Panc1 (cell line): Measurements from ENCODE around the gene TRIM3. TPM values are rescaled to one million over a fixed set of nuclear protein-coding genes. Genes with fewer than 3 reads are reported as not detected.

Source experiments
- ATAC-seq: fragments of 200-7000 bp; cut with Tn5 transposase; 2 replicates; pipeline ENCODE4 v1.9.1; 2020; ENCODE audit warnings: mild to moderate bottlenecking, moderate library complexity
- BruUV-seq: library from RNA; stranded (reverse); fragments of 400-500 nt; replicated peaks from 2 replicates; lab custom pipeline; 2021; lab: Mats Ljungman, UMichigan
- CTCF ChIA-PET: fragments of 300-600 bp; sonication (Branson Sonifier 250); formaldehyde crosslinking; loops from one replicate; lab custom pipeline; 2022; ENCODE audit warnings: antibody characterized with exemption; lab: Charles Lee
- POLR2A ChIA-PET: fragments of 300-600 bp; sonication (Branson Sonifier 250); formaldehyde crosslinking; loops from one replicate; lab custom pipeline; 2022; ENCODE audit warnings: antibody characterized with exemption; lab: Charles Lee
- DNase-seq: peaks from one replicate; pipeline ENCODE4 v3.0.0-alpha.2; 2010; ENCODE audit warnings: low read depth, low spot score
- H3K27ac ChIP-seq: 2 replicates; pipeline ENCODE4 v1.5.1; 2011; ENCODE audit warnings: mild to moderate bottlenecking, low read length, inconsistent platforms
- H3K27me3 ChIP-seq: fragments of 200-500 bp; sonication (Bioruptor generic); 2 replicates; pipeline ENCODE4 v1.6.0; 2014; ENCODE audit warnings: low read length, inconsistent platforms; ENCODE audit not compliant: control insufficient read depth, insufficient read depth
- H3K36me3 ChIP-seq: fragments of 200-500 bp; sonication (Bioruptor generic); 2 replicates; pipeline ENCODE4 v1.5.1; 2014; ENCODE audit warnings: inconsistent platforms, mild to moderate bottlenecking, low read length, moderate library complexity; ENCODE audit not compliant: control insufficient read depth, insufficient read depth
- H3K4me1 ChIP-seq: 2 replicates; pipeline ENCODE4 v1.5.1; 2011; ENCODE audit warnings: inconsistent platforms, mild to moderate bottlenecking, low read length, moderate library complexity; ENCODE audit not compliant: control insufficient read depth, insufficient read depth
- H3K4me3 ChIP-seq, 2 experiments: 2 replicates each; pipeline ENCODE4 v1.5.1; 2011 to 2012; ENCODE audit warnings: low read depth in 2 of 2, low read length in 2 of 2, mild to moderate bottlenecking in 2 of 2, inconsistent platforms in 1 of 2, moderate library complexity in 1 of 2
- H3K9me3 ChIP-seq: fragments of 200-500 bp; sonication (Bioruptor generic); 2 replicates; pipeline ENCODE4 v1.5.1; 2014; ENCODE audit warnings: low read depth, mild to moderate bottlenecking, inconsistent platforms, low read length, moderate library complexity; ENCODE audit not compliant: control insufficient read depth, insufficient read depth
- CTCF ChIP-seq: fragments of 450-650 bp; IDR thresholded peaks from 2 replicates; pipeline ENCODE4 v1.5.1; 2017; ENCODE audit warnings: mild to moderate bottlenecking
- POLR2AphosphoS5 ChIP-seq: IDR thresholded peaks from 2 replicates; pipeline ENCODE4 v1.6.1; 2012; ENCODE audit warnings: mild to moderate bottlenecking, low read depth, low read length, moderate library complexity
- SIN3A ChIP-seq: IDR thresholded peaks from 2 replicates; pipeline ENCODE4 v1.6.1; 2012; ENCODE audit warnings: low read depth, mild to moderate bottlenecking, low read length, moderate library complexity, borderline replicate concordance; ENCODE audit not compliant: insufficient read depth
- TCF7L2 ChIP-seq: IDR thresholded peaks from 2 replicates; pipeline ENCODE4 v1.6.1; 2011; ENCODE audit warnings: mild to moderate bottlenecking, low read depth, low read length, inconsistent platforms
- in situ Hi-C: cut with HindIII; loops from 2 replicates; pipeline ENCODE4 v1.10.0; 2016; ENCODE audit warnings: low sequenced_read_pairs, low pct_unique_long_range_greater_than_20kb
- intact Hi-C: fragments of 100-400 bp; cut with micrococcal nuclease; formaldehyde crosslinking; loops from one replicate; pipeline ENCODE4 v1.10.0; 2022; ENCODE audit not compliant: unreplicated experiment
- total RNA-seq: library from RNA; stranded (reverse); gene quantifications from one replicate; pipeline ENCODE4 v1.2.1, GENCODE V29; 2021; ENCODE audit not compliant: unreplicated experiment
- TF ChIP-seq, protein P1 (sequence below), 2 experiments: IDR thresholded peaks; 2 replicates each; pipeline ENCODE4 v1.6.1; 2011 to 2012; ENCODE audit warnings: low read depth in 2 of 2, control low read depth in 1 of 2, low read length in 1 of 2, mild to moderate bottlenecking in 1 of 2, moderate library complexity in 1 of 2; ENCODE audit not compliant: insufficient read depth in 1 of 2

The TRIM3 gene
- total RNA-seq, 1 experiment from 2014 or later, result 35.4 TPM

DNA sequence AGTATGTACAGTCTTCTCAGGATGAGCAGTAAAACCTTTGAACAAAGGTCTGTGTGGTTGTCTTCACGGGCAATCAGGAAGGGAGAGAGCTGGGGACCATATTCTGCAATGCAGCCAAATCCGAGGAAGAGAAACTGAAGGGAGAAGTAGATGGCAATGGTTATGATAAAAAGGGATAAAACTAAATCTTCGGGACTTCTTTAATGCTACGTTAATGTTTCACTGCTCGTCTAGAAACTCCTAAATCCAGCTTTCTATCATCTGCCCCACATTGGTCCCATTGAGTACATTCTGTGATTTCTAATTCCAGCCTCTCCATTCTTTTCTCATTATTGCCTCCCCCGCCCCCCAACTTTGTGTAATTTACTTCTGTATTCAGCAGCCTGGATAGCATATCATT, 9.3 kb upstream of the TRIM3 start:
- ATAC-seq, result no peak
- DNase-seq, result no peak
- intact Hi-C loops, result no loop called here
- in situ Hi-C loops, result no loop called here
- BruUV-seq, result TSS peak; percentile 63
- CTCF ChIA-PET, result interaction anchor here (0.6 kb wide), 1 partner anchor 104 kb away, joined by 3 read pairs; no protein-coding TSS in a partner anchor
- Histone ChIP-seq H3K9me3 (no peaks in the 10 kb centered on the region), H3K4me1 (peaks cover 20% of the 10 kb centered on the region), H3K4me3 (peak overlapping the region in 1 of 2 experiments; percentile 98; a peak in 1 of 4 replicates), H3K27me3 (no peaks in the 10 kb centered on the region), H3K36me3 (peaks cover 30% of the 10 kb centered on the region), H3K27ac (no peak overlapping the region)
- POLR2A ChIA-PET, result interaction anchor here (0.6 kb wide), 1 partner anchor 189 kb away, joined by 16 read pairs; no protein-coding TSS in a partner anchor
- no peak for TF ChIP-seq TCF7L2

DNA sequence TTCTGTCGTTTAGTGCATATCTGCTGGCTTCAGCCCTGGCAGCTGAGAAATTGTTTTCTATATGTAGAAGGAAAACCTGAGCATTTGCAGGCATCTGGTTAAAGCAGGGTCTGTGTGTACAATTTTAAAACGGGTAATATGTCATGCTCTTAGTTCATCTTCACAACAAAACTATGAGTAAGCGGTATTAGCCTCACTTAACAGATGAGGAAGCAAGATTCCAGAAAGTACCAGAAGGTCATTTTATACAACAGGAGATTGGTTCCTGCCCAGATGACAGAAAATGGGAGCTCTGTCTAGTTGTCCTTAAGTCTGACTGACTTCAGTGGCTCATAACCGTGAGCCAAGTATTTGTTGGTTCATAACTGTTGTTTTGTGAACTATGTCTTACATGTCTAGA, 8.7 kb upstream of the TRIM3 start:
- POLR2A ChIA-PET, result no interaction called here
- CTCF ChIA-PET, result interaction anchor here (0.6 kb wide), 1 partner anchor 103 kb away, joined by 3 read pairs; no protein-coding TSS in a partner anchor
- intact Hi-C loops, result no loop called here
- peak overlapping the region; percentile 92 for H3K27ac ChIP-seq
- peaks cover 20% of the 10 kb centered on the region for H3K4me1 ChIP-seq
- DNase-seq, result no peak
- BruUV-seq, result no TSS peak
- peaks cover 30% of the 10 kb centered on the region for H3K36me3 ChIP-seq
- H3K9me3 ChIP-seq, result no peaks in the 10 kb centered on the region
- no peak for ATAC-seq
- no peaks in the 10 kb centered on the region for H3K27me3 ChIP-seq
- peak overlapping the region; percentile 76 to 98 for H3K4me3 ChIP-seq
- TF ChIP-seq CTCF (no peak), SIN3A (no peak), TCF7L2 (no peak), POLR2AphosphoS5 (no peak)
- TF ChIP-seq, protein P1, sequence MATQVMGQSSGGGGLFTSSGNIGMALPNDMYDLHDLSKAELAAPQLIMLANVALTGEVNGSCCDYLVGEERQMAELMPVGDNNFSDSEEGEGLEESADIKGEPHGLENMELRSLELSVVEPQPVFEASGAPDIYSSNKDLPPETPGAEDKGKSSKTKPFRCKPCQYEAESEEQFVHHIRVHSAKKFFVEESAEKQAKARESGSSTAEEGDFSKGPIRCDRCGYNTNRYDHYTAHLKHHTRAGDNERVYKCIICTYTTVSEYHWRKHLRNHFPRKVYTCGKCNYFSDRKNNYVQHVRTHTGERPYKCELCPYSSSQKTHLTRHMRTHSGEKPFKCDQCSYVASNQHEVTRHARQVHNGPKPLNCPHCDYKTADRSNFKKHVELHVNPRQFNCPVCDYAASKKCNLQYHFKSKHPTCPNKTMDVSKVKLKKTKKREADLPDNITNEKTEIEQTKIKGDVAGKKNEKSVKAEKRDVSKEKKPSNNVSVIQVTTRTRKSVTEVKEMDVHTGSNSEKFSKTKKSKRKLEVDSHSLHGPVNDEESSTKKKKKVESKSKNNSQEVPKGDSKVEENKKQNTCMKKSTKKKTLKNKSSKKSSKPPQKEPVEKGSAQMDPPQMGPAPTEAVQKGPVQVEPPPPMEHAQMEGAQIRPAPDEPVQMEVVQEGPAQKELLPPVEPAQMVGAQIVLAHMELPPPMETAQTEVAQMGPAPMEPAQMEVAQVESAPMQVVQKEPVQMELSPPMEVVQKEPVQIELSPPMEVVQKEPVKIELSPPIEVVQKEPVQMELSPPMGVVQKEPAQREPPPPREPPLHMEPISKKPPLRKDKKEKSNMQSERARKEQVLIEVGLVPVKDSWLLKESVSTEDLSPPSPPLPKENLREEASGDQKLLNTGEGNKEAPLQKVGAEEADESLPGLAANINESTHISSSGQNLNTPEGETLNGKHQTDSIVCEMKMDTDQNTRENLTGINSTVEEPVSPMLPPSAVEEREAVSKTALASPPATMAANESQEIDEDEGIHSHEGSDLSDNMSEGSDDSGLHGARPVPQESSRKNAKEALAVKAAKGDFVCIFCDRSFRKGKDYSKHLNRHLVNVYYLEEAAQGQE (IDR thresholded peaks at IDR 0.05; ENCODE audit: insufficient read depth in 1 of 2, low read depth in 2 of 2, low read length in 1 of 2), result no peak
- in situ Hi-C loops, result no loop called here

- Histone ChIP-seq H3K27me3 (no peaks in the 10 kb centered on the region), H3K9me3 (no peaks in the 10 kb centered on the region), H3K4me3 (peak overlapping the region; percentile 76 to 98), H3K27ac (peak overlapping the region; percentile 92), H3K36me3 (peaks cover 30% of the 10 kb centered on the region), H3K4me1 (peaks cover 20% of the 10 kb centered on the region)
- ChIA-PET CTCF (interaction anchor here (0.6 to 0.7 kb wide), 2 partner anchors 63 to 103 kb away, joined by 3 read pairs; partner anchors contain the start of gene APBB1), POLR2A (interaction anchor here (0.9 to 1.3 kb wide), 3 partner anchors 16 to 446 kb away, joined by 3 to 4 read pairs (median 3); partner anchors contain the start of gene DNHD1)
- TF ChIP-seq CTCF, result no peak
- TF ChIP-seq, protein P1 (IDR thresholded peaks at IDR 0.05; ENCODE audit: insufficient read depth in 1 of 2, low read depth in 2 of 2, low read length in 1 of 2), result no peak
- TF ChIP-seq SIN3A, result no peak
- no peak for TF ChIP-seq POLR2AphosphoS5
- no peak for TF ChIP-seq TCF7L2
- ATAC-seq, result peak; percentile 16
- no TSS peak for BruUV-seq
- DNase-seq, result no peak
- intact Hi-C loops, result no loop called here
- in situ Hi-C loops, result no loop called here
These were observed 8.2 kb upstream of the TRIM3 start for GRCh38 chr11:6481924-6482275.
